MM.1S (cell line): Measurements from ENCODE around the gene MUC20.

ENCODE experiments used
- DNase-seq: peaks from one replicate; pipeline ENCODE4 v3.0.0-alpha.2; 2015
- H2AFZ ChIP-seq: fragments of 300-600 bp; sonication (generic); 2 replicates; pipeline ENCODE4 v1.6.0; 2016; ENCODE audit warnings: antibody characterized with exemption, low read length
- H3F3A ChIP-seq: fragments of 300-600 bp; sonication (generic); 2 replicates; pipeline ENCODE4 v1.6.1; 2016; ENCODE audit warnings: mild to moderate bottlenecking, antibody characterized with exemption, low read length, moderate library complexity, mixed read lengths; ENCODE audit not compliant: insufficient read depth
- H3K27ac ChIP-seq: fragments of 300-600 bp; sonication (generic); 2 replicates; pipeline ENCODE4 v1.5.1; 2016; ENCODE audit warnings: mild to moderate bottlenecking, low read length
- H3K27me3 ChIP-seq: fragments of 300-600 bp; sonication (generic); replicated peaks from 2 replicates; pipeline ENCODE4 v1.6.0; 2016; ENCODE audit warnings: low read length; ENCODE audit not compliant: insufficient read depth
- H3K36me3 ChIP-seq: fragments of 300-600 bp; sonication (generic); replicated peaks from 2 replicates; pipeline ENCODE4 v1.6.1; 2016; ENCODE audit warnings: mild to moderate bottlenecking, low read length, mixed read lengths; ENCODE audit not compliant: insufficient read depth
- H3K4me1 ChIP-seq: fragments of 300-600 bp; sonication (generic); 2 replicates; pipeline ENCODE4 v1.6.1; 2016; ENCODE audit warnings: low read length, mixed read lengths
- H3K4me2 ChIP-seq: fragments of 300-600 bp; sonication (generic); 2 replicates; pipeline ENCODE4 v1.6.0; 2016; ENCODE audit warnings: low read depth, low read length
- H3K4me3 ChIP-seq: fragments of 300-600 bp; sonication (generic); 2 replicates; pipeline ENCODE4 v1.5.1; 2016; ENCODE audit warnings: low read length, mixed read lengths
- H3K79me2 ChIP-seq: fragments of 300-600 bp; sonication (generic); 2 replicates; pipeline ENCODE4 v1.6.1; 2016; ENCODE audit warnings: mixed run types, low read length, mixed read lengths
- H3K9ac ChIP-seq: fragments of 300-600 bp; sonication (generic); 2 replicates; pipeline ENCODE4 v1.6.1; 2016; ENCODE audit warnings: low read length, mixed read lengths
- H3K9me2 ChIP-seq: fragments of 300-600 bp; sonication (generic); replicated peaks from 2 replicates; pipeline ENCODE4 v1.6.1; 2016; ENCODE audit warnings: mild to moderate bottlenecking, low read length, mixed read lengths; ENCODE audit not compliant: insufficient read depth
- H3K9me3 ChIP-seq: fragments of 300-600 bp; sonication (generic); replicated peaks from 2 replicates; pipeline ENCODE4 v1.6.1; 2016; ENCODE audit warnings: mild to moderate bottlenecking, low read length, mixed read lengths; ENCODE audit not compliant: insufficient read depth
- H4K20me1 ChIP-seq: fragments of 300-600 bp; sonication (generic); 2 replicates; pipeline ENCODE4 v1.6.1; 2016; ENCODE audit warnings: mild to moderate bottlenecking, low read length, moderate library complexity, mixed read lengths; ENCODE audit not compliant: insufficient read depth
- EZH2 ChIP-seq: fragments of 300-600 bp; sonication (generic); optimal IDR thresholded peaks from 2 replicates; pipeline ENCODE3; 2017; ENCODE audit warnings: low read depth, mild to moderate bottlenecking, antibody characterized with exemption, low read length, mixed read lengths
- EZH2phosphoT487 ChIP-seq: fragments of 300-600 bp; sonication (generic); IDR thresholded peaks from 2 replicates; pipeline ENCODE4 v1.6.1; 2018; ENCODE audit warnings: antibody characterized with exemption, low read length
- TF ChIP-seq, protein P1 (sequence below): fragments of 300-600 bp; sonication (generic); IDR thresholded peaks from 2 replicates; pipeline ENCODE4 v1.5.1; 2016; ENCODE audit warnings: antibody characterized with exemption, low read length, mixed read lengths

MUC20 gene

GRCh38 chr3:195761123-195761566, 40.4 kb downstream of the MUC20 start:
- no peaks in the 10 kb centered on the region for H4K20me1 ChIP-seq
- H3K4me3 ChIP-seq: no peak overlapping the region
- H3K36me3 ChIP-seq: no peaks in the 10 kb centered on the region
- H2AFZ ChIP-seq: no peak overlapping the region
- peaks cover 83% of the 10 kb centered on the region for H3K27me3 ChIP-seq
- no peak overlapping the region for H3K9ac ChIP-seq
- no peaks in the 10 kb centered on the region for H3K4me1 ChIP-seq
- H3K79me2 ChIP-seq: no peaks in the 10 kb centered on the region
- no peak for TF ChIP-seq EZH2
- no peaks in the 10 kb centered on the region for H3F3A ChIP-seq
- H3K27ac ChIP-seq: no peak overlapping the region
- no peak overlapping the region for H3K4me2 ChIP-seq
- H3K9me2 ChIP-seq: no peaks in the 10 kb centered on the region
- no peak for DNase-seq
- H3K9me3 ChIP-seq: no peaks in the 10 kb centered on the region

- no peak for DNase-seq
- Histone ChIP-seq H4K20me1 (no peaks in the 10 kb centered on the region), H3K27ac (no peak overlapping the region), H3F3A (no peaks in the 10 kb centered on the region), H3K4me2 (no peak overlapping the region), H3K9ac (no peak overlapping the region), H3K79me2 (no peaks in the 10 kb centered on the region), H3K4me3 (no peak overlapping the region), H3K9me2 (no peaks in the 10 kb centered on the region), H3K27me3 (peaks cover 87% of the 10 kb centered on the region), H3K36me3 (no peaks in the 10 kb centered on the region), H3K9me3 (no peaks in the 10 kb centered on the region), H3K4me1 (no peaks in the 10 kb centered on the region), H2AFZ (no peak overlapping the region)
- no peak for TF ChIP-seq EZH2
These were observed 40.9 kb downstream of the MUC20 start for GRCh38 chr3:195761567-195762248.

DNA sequence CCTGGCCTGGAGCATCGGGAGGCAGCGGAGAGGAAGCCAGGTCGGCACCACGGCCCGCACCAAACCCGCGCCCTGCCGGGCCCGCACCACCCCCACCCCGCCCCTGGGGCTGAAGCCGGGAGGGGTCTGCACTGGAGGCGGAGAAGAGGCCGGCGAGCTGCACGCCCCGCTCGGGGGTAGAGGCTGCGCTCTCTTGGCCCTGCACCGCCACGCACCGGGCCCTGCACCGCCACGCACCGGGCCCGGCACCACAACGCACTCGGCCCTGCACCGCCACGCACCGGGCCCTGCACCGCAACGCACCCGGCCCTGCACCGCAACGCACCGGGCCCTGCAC, 41.4 kb downstream of the MUC20 start:
- H3K9ac ChIP-seq: no peak overlapping the region
- H4K20me1 ChIP-seq: no peaks in the 10 kb centered on the region
- no peak for DNase-seq
- H3K4me3 ChIP-seq: no peak overlapping the region
- peaks cover 84% of the 10 kb centered on the region for H3K27me3 ChIP-seq
- H3F3A ChIP-seq: no peaks in the 10 kb centered on the region
- no peak overlapping the region for H3K4me2 ChIP-seq
- H3K79me2 ChIP-seq: no peaks in the 10 kb centered on the region
- H3K4me1 ChIP-seq: no peaks in the 10 kb centered on the region
- TF ChIP-seq EZH2 (no peak), EZH2phosphoT487 (no peak)
- TF ChIP-seq, protein P1, sequence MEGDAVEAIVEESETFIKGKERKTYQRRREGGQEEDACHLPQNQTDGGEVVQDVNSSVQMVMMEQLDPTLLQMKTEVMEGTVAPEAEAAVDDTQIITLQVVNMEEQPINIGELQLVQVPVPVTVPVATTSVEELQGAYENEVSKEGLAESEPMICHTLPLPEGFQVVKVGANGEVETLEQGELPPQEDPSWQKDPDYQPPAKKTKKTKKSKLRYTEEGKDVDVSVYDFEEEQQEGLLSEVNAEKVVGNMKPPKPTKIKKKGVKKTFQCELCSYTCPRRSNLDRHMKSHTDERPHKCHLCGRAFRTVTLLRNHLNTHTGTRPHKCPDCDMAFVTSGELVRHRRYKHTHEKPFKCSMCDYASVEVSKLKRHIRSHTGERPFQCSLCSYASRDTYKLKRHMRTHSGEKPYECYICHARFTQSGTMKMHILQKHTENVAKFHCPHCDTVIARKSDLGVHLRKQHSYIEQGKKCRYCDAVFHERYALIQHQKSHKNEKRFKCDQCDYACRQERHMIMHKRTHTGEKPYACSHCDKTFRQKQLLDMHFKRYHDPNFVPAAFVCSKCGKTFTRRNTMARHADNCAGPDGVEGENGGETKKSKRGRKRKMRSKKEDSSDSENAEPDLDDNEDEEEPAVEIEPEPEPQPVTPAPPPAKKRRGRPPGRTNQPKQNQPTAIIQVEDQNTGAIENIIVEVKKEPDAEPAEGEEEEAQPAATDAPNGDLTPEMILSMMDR: no peak
- H2AFZ ChIP-seq: no peak overlapping the region
- H3K9me3 ChIP-seq: no peaks in the 10 kb centered on the region
- H3K9me2 ChIP-seq: no peaks in the 10 kb centered on the region
- no peak overlapping the region for H3K27ac ChIP-seq
- H3K36me3 ChIP-seq: no peaks in the 10 kb centered on the region

- H3K36me3 ChIP-seq: no peaks in the 10 kb centered on the region
- TF ChIP-seq, protein P1: no peak
- TF ChIP-seq EZH2phosphoT487 (no peak), EZH2 (no peak)
- H4K20me1 ChIP-seq: no peaks in the 10 kb centered on the region
These were observed 41.8 kb downstream of the MUC20 start for GRCh38 chr3:195762611-195763010.

More at GRCh38 chr3:195762611-195763010, 41.8 kb downstream of the MUC20 start:
- no peak overlapping the region for H3K4me2 ChIP-seq
- H2AFZ ChIP-seq: no peak overlapping the region
- no peaks in the 10 kb centered on the region for H3K4me1 ChIP-seq
- DNase-seq: no peak
- peaks cover 80% of the 10 kb centered on the region for H3K27me3 ChIP-seq
- H3K9me3 ChIP-seq: no peaks in the 10 kb centered on the region
- H3K4me3 ChIP-seq: no peak overlapping the region
- no peaks in the 10 kb centered on the region for H3F3A ChIP-seq
- H3K9me2 ChIP-seq: no peaks in the 10 kb centered on the region
- no peak overlapping the region for H3K9ac ChIP-seq
- H3K79me2 ChIP-seq: no peaks in the 10 kb centered on the region
- H3K27ac ChIP-seq: no peak overlapping the region
